Brain microvascular endothelial cell (primary cell): Measurements from ENCODE around the gene PLEKHM2.

Source experiments
- DNase-seq: peaks from one replicate; pipeline ENCODE4 v3.0.0-alpha.2; 2020
- H3K27ac ChIP-seq: fragments of 250-450 bp; sonication (Bioruptor Pico); 2 replicates; pipeline ENCODE4 v1.5.1; 2020; ENCODE audit warnings: mild to moderate bottlenecking, moderate library complexity
- H3K27me3 ChIP-seq: fragments of 250-450 bp; sonication (Bioruptor Pico); replicated peaks from 2 replicates; pipeline ENCODE4 v1.5.1; 2020; ENCODE audit warnings: mild to moderate bottlenecking
- H3K36me3 ChIP-seq: fragments of 250-450 bp; sonication (Bioruptor Pico); replicated peaks from 2 replicates; pipeline ENCODE4 v1.5.1; 2020; ENCODE audit warnings: mild to moderate bottlenecking
- H3K4me3 ChIP-seq: 2 replicates; pipeline ENCODE4 v1.5.1; 2011; ENCODE audit warnings: low read depth, mild to moderate bottlenecking, control low read depth, low read length, moderate library complexity
- in situ Hi-C: cut with HindIII; loops from 2 replicates; pipeline ENCODE4 v1.10.0; 2017; ENCODE audit warnings: low sequenced_read_pairs, low pct_ligation_motif_present
- TF ChIP-seq, protein P1 (sequence below): IDR thresholded peaks from 2 replicates; pipeline ENCODE4 v1.5.1; 2011; ENCODE audit warnings: low read depth, mild to moderate bottlenecking, moderate library complexity, low read length, control low read depth, inconsistent platforms; ENCODE audit errors: missing control alignments

The PLEKHM2 gene

DNA sequence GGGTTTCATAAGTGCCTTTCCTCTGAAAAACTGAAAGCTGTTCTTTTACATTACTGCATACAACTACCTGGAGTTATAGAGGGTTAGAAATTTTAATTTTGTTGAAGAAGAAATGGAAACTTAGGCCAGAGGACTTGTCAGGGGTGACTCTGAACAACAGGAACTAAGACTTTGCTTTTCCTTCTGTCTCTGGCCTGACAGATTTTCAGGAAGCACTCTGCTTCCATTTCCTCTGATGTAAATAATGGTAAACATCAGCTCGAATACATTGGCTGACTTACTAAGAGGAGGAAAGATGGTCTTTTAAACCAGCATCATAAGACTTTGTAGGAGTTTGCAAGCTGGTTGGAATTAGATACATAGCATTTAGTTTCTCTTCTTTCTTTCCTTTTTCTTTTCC is 27.1 kb upstream of the PLEKHM2 start:
- H3K27me3 ChIP-seq, result no peaks in the 10 kb centered on the region
- TF ChIP-seq, protein P1, sequence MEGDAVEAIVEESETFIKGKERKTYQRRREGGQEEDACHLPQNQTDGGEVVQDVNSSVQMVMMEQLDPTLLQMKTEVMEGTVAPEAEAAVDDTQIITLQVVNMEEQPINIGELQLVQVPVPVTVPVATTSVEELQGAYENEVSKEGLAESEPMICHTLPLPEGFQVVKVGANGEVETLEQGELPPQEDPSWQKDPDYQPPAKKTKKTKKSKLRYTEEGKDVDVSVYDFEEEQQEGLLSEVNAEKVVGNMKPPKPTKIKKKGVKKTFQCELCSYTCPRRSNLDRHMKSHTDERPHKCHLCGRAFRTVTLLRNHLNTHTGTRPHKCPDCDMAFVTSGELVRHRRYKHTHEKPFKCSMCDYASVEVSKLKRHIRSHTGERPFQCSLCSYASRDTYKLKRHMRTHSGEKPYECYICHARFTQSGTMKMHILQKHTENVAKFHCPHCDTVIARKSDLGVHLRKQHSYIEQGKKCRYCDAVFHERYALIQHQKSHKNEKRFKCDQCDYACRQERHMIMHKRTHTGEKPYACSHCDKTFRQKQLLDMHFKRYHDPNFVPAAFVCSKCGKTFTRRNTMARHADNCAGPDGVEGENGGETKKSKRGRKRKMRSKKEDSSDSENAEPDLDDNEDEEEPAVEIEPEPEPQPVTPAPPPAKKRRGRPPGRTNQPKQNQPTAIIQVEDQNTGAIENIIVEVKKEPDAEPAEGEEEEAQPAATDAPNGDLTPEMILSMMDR, result no peak
- no peak overlapping the region for H3K27ac ChIP-seq
- in situ Hi-C loops, result no loop called here
- peaks cover 29% of the 10 kb centered on the region for H3K36me3 ChIP-seq
- DNase-seq, result no peak
- no peak overlapping the region for H3K4me3 ChIP-seq

DNA sequence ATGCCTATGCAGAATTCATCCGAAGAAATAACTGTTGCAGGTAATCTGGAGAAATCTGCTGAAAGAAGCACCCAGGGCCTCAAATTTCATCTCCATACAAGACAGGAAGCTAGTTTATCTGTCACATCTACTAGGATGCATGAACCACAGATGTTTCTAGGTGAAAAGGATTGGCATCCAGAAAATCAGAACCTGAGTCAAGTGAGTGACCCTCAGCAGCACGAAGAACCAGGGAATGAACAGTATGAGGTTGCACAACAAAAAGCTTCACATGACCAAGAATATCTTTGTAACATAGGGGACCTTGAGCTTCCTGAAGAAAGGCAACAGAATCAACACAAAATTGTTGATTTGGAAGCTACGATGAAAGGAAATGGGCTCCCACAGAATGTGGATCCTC is 24.0 kb upstream of the PLEKHM2 start:
- in situ Hi-C loops, result no loop called here
- Histone ChIP-seq H3K27ac (no peak overlapping the region), H3K4me3 (no peak overlapping the region), H3K36me3 (peaks cover 28% of the 10 kb centered on the region), H3K27me3 (no peaks in the 10 kb centered on the region)
- no peak for DNase-seq
- TF ChIP-seq, protein P1, result no peak

DNA sequence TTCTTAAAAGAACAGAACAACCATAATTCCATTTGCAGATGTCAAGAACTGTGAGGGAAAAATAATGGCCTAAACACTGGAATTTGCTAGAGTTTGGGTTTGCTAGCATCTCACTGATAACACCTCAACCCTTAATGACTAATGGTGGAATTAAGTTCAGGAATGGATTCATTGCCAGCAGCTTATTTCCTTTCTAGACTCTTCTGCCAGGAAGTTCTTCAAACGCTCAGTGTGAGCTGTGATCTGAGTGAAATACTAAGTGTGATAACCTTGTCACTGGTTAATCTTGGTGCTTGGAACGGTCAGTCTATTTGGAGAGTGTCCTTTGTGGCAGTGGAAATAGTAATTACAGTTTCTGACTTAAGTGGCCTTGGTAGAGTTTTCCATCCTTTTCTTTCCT is 21.6 kb upstream of the PLEKHM2 start:
- Histone ChIP-seq H3K4me3 (no peak overlapping the region), H3K36me3 (peaks cover 18% of the 10 kb centered on the region), H3K27me3 (no peaks in the 10 kb centered on the region), H3K27ac (no peak overlapping the region)
- TF ChIP-seq, protein P1, result no peak
- no peak for DNase-seq
- in situ Hi-C loops, result no loop called here

DNA sequence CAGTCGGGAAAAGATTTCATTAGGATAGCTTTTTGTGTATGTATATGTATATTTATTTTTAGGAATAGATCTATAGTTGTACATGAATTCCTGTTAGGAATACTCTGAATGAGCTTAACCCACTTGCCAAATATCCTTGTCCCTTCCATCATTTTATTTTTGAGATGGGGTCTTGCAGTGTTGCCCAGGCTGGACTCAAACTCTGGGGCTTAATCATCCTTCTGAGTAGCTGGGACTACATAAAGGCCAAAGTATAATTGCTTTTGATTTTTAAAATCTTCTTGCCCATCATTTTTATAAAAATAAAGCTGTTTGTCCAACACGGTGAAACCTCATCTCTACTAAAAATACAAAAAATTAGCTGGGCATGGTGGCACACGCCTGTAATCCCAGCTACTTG is 20.2 kb upstream of the PLEKHM2 start:
- in situ Hi-C loops, result no loop called here
- H3K36me3 ChIP-seq, result peaks cover 16% of the 10 kb centered on the region
- no peak overlapping the region for H3K4me3 ChIP-seq
- H3K27me3 ChIP-seq, result no peaks in the 10 kb centered on the region
- TF ChIP-seq, protein P1, result no peak
- H3K27ac ChIP-seq, result no peak overlapping the region
- no peak for DNase-seq

DNA sequence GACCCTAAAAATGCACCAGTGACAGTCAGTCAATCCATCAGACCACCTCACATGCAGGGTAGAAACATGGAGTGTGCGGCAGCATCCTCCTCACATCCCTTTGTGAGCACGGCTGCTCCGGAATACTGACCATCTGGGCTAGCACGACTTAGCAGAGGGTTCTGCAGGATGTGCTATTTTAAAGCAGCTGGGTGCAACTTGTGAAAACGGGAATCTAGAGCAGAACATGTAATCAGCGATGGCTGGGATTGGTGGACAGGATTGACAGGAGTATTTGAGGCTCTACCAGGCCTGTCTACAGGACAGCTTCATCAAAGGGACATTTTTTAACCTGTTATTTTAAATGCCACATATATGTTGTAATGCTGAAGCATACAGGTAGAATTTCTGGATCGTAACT is 16.8 kb upstream of the PLEKHM2 start:
- TF ChIP-seq, protein P1, result no peak
- in situ Hi-C loops, result no loop called here
- no peak for DNase-seq
- Histone ChIP-seq H3K27ac (no peak overlapping the region), H3K27me3 (no peaks in the 10 kb centered on the region), H3K4me3 (no peak overlapping the region), H3K36me3 (no peaks in the 10 kb centered on the region)

DNA sequence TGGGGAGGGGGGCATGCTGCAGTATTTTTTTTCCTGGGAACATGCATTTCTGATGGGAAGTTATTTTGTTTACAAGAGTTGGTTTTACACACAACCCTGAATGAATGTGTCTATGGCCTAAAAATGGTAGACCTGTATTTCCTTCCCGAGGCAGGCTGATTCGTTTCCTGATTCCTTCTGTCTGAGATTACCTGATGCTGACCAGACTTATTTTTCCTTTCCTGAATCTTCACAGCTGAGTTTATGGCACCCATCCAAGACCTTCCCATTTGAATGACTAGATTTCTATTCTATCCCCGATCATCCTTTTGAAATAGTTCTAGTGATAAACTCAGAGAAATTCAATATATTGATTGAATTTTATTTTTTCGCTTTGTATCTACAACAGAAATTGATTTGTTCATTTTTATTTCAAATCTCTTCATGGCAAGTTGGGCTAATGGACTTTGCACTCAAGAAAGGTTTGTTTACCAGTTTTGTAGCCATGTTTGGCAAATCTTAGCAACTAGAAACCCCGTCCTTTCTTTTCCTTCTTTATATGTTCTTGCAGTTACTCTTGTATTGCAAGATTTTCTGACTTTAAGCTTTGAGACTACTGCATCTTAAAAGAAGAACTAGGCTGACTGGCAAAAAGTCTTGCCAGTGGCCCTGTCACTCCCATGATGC is 15.9 kb upstream of the PLEKHM2 start:
- Histone ChIP-seq H3K27me3 (no peaks in the 10 kb centered on the region), H3K27ac (no peak overlapping the region), H3K36me3 (no peaks in the 10 kb centered on the region), H3K4me3 (no peak overlapping the region)
- in situ Hi-C loops, result no loop called here
- peak; percentile 7 for DNase-seq
- TF ChIP-seq, protein P1, result no peak
